A549 (cell line): ENCODE measurements around the gene MAML2.

Experiments
- BHLHE40 ChIP-seq: IDR thresholded peaks from 2 replicates; pipeline ENCODE4 v1.6.1; 2012; ENCODE audit warnings: low read depth, low read length, inconsistent platforms
- EHMT2 ChIP-seq: fragments of 200-600 bp; sonication (generic); IDR thresholded peaks from 2 replicates; pipeline ENCODE4 v1.6.1; 2016; ENCODE audit warnings: antibody characterized with exemption, low read depth, mild to moderate bottlenecking, moderate library complexity
- JUNB ChIP-seq: fragments of >200 bp; sonication (Bioruptor Twin); formaldehyde crosslinking; IDR thresholded peaks from 2 replicates; pipeline ENCODE4 v1.6.1; 2016
- POLR2A ChIP-seq: IDR thresholded peaks from 2 replicates; pipeline ENCODE4 v1.6.1; 2012; ENCODE audit warnings: mild to moderate bottlenecking, low read length
- RNF2 ChIP-seq: fragments of 200-600 bp; sonication (generic); IDR thresholded peaks from 2 replicates; pipeline ENCODE4 v1.6.1; 2016; ENCODE audit warnings: low read depth, mild to moderate bottlenecking, antibody characterized with exemption, moderate library complexity, borderline replicate concordance
- TF ChIP-seq, protein P1 (sequence below): fragments of >200 bp; sonication (Bioruptor Twin); formaldehyde crosslinking; IDR thresholded peaks from 3 replicates; pipeline ENCODE4 v1.5.1; 2016

GRCh38 chr11:96038046-96038445 is 304.9 kb downstream of the MAML2 start:
- TF ChIP-seq EHMT2 (no peak), BHLHE40 (no peak), JUNB (no peak), RNF2 (no peak), POLR2A (no peak)
- TF ChIP-seq, protein P1, sequence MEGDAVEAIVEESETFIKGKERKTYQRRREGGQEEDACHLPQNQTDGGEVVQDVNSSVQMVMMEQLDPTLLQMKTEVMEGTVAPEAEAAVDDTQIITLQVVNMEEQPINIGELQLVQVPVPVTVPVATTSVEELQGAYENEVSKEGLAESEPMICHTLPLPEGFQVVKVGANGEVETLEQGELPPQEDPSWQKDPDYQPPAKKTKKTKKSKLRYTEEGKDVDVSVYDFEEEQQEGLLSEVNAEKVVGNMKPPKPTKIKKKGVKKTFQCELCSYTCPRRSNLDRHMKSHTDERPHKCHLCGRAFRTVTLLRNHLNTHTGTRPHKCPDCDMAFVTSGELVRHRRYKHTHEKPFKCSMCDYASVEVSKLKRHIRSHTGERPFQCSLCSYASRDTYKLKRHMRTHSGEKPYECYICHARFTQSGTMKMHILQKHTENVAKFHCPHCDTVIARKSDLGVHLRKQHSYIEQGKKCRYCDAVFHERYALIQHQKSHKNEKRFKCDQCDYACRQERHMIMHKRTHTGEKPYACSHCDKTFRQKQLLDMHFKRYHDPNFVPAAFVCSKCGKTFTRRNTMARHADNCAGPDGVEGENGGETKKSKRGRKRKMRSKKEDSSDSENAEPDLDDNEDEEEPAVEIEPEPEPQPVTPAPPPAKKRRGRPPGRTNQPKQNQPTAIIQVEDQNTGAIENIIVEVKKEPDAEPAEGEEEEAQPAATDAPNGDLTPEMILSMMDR: no peak
